HG02798 (cell line): ENCODE data around the gene HDGFL3.
"Not testable (repeated sequence)": the region's sequence is repeated elsewhere in the genome, so short reads cannot be mapped to it uniquely, and the experiment has no call there.

Source experiments
- ATAC-seq: cut with Tn5 transposase; IDR thresholded peaks from one replicate; pipeline ENCODE4 v1.9.1; 2021; ENCODE audit warnings: mild to moderate bottlenecking; ENCODE audit not compliant: unreplicated experiment, poor library complexity

HDGFL3 gene

GRCh38 chr15:83207660-83208366 lies at the start of gene HDGFL3:
Gene HDGFL3 (minus strand): TSS chr15:83207823. CDS start chr15:83207414, 409 bp downstream.
- ATAC-seq, result peak; percentile 34

GRCh38 chr15:83250781-83251180 lies 43.2 kb upstream of the HDGFL3 start:
- ATAC-seq, result no peak

- no peak for ATAC-seq
Observed at GRCh38 chr15:83249030-83249343, 41.4 kb upstream of the HDGFL3 start.

- ATAC-seq, result no peak
Observed at GRCh38 chr15:83248151-83249029, 40.8 kb upstream of the HDGFL3 start.

- no peak for ATAC-seq
Observed at GRCh38 chr15:83243634-83244033, 36.0 kb upstream of the HDGFL3 start.

- no peak for ATAC-seq
Observed at GRCh38 chr15:83230242-83230641, 22.6 kb upstream of the HDGFL3 start.

- ATAC-seq, result no peak
Observed at GRCh38 chr15:83225449-83225848, 17.8 kb upstream of the HDGFL3 start.

- not testable (repeated sequence) for ATAC-seq
Observed at GRCh38 chr15:83221781-83222180, 14.2 kb upstream of the HDGFL3 start.

GRCh38 chr15:83219026-83219425 lies 11.4 kb upstream of the HDGFL3 start:
- ATAC-seq, result no peak

- no peak for ATAC-seq
Observed at GRCh38 chr15:83215306-83215705, 7.7 kb upstream of the HDGFL3 start.

GRCh38 chr15:83210619-83211018 lies 3.0 kb upstream of the HDGFL3 start:
- ATAC-seq, result no peak

GRCh38 chr15:83209333-83209732 lies 1.7 kb upstream of the HDGFL3 start:
- no peak for ATAC-seq

GRCh38 chr15:83208367-83208661 lies 691 bp upstream of the HDGFL3 start:
- ATAC-seq, result no peak

GRCh38 chr15:83207009-83207659 lies 489 bp downstream of the HDGFL3 start:
- peak; percentile 27 for ATAC-seq

GRCh38 chr15:83206526-83207008 lies 1.1 kb downstream of the HDGFL3 start:
- ATAC-seq, result no peak

- no peak for ATAC-seq
Observed at GRCh38 chr15:83205725-83206324, 1.8 kb downstream of the HDGFL3 start.

- no peak for ATAC-seq
Observed at GRCh38 chr15:83204697-83205096, 2.9 kb downstream of the HDGFL3 start.

GRCh38 chr15:83203543-83203942 lies 4.1 kb downstream of the HDGFL3 start:
- ATAC-seq, result no peak

- no peak for ATAC-seq
Observed at GRCh38 chr15:83200589-83200988, 7.0 kb downstream of the HDGFL3 start.

- peak; percentile 51 for ATAC-seq
Observed at GRCh38 chr15:83200162-83200561, 7.5 kb downstream of the HDGFL3 start.

- ATAC-seq, result peak; percentile 76
Observed at GRCh38 chr15:83199288-83199687, 8.3 kb downstream of the HDGFL3 start.
